ENCODE data around the gene MAFG.

GRCh38 chr17:81884520-81884919, 43.0 kb downstream of the MAFG start:
- no peak for TF ChIP-seq ZNF341 (tag by site-specific recombination; IDR thresholded peaks at IDR 0.05; ENCODE audit: low read depth)
- no peak for TF ChIP-seq ZNF558 (tag by site-specific recombination; IDR thresholded peaks at IDR 0.05)
- TF ChIP-seq ZNF510 (tag by site-specific recombination; IDR thresholded peaks at IDR 0.05; ENCODE audit: insufficient replicate concordance), result no peak
- TF ChIP-seq ZNF324 (tag by site-specific recombination; IDR thresholded peaks at IDR 0.05), result no peak
- TF ChIP-seq ZNF423 (tag by site-specific recombination; IDR thresholded peaks at IDR 0.05), result no peak
- no peak for TF ChIP-seq PRDM4 (tag by site-specific recombination; IDR thresholded peaks at IDR 0.05)
- no peak for TF ChIP-seq ZNF692 (tag by site-specific recombination; IDR thresholded peaks at IDR 0.05)
- no peak for TF ChIP-seq ZNF354C (tag by site-specific recombination; IDR thresholded peaks at IDR 0.05; ENCODE audit: borderline replicate concordance, low read depth)
- TF ChIP-seq ZBTB7A (tag by site-specific recombination; IDR thresholded peaks at IDR 0.05; ENCODE audit: low read depth), result no peak
- TF ChIP-seq CTCF (tag by site-specific recombination; IDR thresholded peaks at IDR 0.05), result no peak
- no peak for TF ChIP-seq KLF1 (tag by site-specific recombination; IDR thresholded peaks at IDR 0.05)
